IPS DF 4.7 (cell line): ENCODE measurements around the gene ANXA1.

ENCODE experiments used
- DNase-seq: peaks from one replicate; pipeline ENCODE4 v3.0.0-alpha.2; 2013; ENCODE audit warnings: low spot score; ENCODE audit errors: extremely low read depth

ANXA1 gene

GRCh38 chr9:73151653-73152542 is at the start of gene ANXA1:
ANXA1 (plus strand) TSS chr9:73151865; CDS start chr9:73158536, 6,671 bp downstream.
- DNase-seq = no peak

DNA sequence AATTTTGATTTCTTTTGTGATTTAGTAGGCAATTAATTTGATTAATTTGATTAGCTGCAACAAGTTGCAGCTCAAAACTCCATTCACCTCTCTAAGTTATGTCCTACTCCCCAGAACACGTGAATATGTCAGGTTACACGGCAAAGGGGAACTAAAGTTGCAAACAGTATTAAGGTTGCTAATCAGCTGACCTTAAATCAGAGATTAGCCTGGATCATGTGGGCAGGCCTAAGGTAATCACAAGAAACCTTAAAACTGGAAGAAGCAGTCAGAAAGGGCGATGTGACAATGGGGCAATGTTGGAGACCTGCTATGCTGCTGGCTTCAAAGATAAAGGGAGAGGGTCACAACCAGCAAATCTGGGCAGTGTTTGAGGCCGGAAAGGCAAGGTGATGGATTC is 47.3 kb upstream of the ANXA1 start:
- no peak for DNase-seq

- no peak for DNase-seq
These were observed 46.7 kb upstream of the ANXA1 start for GRCh38 chr9:73104921-73105320.

GRCh38 chr9:73107489-73108069 is 44.1 kb upstream of the ANXA1 start:
- peak; percentile 19 for DNase-seq

GRCh38 chr9:73114058-73114457 is 37.6 kb upstream of the ANXA1 start:
- no peak for DNase-seq

GRCh38 chr9:73114958-73115357 is 36.7 kb upstream of the ANXA1 start:
- no peak for DNase-seq

- DNase-seq = no peak
These were observed 35.6 kb upstream of the ANXA1 start for GRCh38 chr9:73116031-73116430.

DNA sequence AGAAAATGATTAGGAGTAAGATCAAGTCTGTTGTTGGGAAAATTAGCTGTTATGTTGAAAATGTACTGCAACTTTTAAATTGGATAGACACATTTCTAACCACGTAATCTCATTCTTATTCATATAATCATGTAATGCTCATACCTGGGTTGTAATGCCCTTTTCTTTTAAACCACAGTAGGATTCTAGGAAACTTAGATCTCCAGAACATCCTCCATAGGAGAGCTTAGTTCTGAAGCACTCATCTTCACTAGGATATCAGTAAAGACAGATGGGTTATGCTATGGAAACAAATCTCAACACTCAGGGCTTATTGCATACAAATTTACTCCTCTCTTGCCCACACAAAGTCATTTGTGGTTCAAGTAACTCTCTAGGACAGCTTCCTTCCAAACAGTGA is 34.8 kb upstream of the ANXA1 start:
- DNase-seq = no peak

DNA sequence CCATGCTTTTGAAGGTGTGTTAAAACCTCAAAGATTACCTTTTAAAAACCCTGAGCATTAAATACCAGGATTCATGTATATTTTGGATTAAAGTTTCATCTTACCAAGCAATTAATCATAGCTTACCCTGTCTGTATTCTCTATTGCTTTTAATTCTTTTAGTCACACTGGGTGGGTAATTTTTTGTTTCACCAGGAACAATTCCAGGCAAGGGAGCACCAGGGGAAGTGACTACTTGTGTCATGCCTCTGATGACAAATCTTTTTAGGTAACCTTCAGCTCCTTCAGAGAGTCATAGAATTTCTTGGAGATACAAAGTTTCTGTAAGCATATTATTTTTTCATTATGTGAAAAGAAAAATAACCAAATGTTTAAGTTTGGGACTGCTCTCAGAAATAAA is 33.4 kb upstream of the ANXA1 start:
- no peak for DNase-seq

DNA sequence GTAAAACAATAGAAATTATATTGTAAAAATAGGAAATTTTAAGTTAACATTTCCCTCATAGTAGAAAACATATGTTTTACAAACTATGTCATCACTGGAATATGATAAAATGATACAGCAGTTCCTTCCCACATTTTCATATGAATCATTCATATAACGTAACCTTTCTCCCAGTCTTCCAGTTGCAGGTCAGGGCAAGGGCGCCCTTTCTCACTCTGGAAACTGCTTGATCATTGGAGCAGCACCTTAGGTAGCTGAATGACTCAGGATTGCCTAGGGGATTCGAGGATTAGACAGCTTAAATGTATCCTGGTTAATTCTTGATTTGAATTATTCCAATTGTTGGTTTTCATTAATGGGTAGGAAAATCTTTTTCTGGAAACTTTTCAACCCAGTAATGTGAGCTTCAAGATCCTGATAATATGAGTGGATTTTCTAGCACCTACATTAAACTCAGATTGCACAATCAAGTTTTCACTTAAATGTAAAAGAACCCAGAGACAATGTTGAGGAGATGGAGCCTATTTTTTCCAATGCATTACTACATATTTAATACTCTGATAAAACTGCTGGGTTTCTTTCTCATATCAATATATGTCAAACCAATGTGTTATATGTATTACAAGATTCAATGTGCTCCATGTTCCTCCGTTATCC is 32.6 kb upstream of the ANXA1 start:
- DNase-seq = no peak

GRCh38 chr9:73121375-73121935 is 30.2 kb upstream of the ANXA1 start:
- DNase-seq = no peak

DNA sequence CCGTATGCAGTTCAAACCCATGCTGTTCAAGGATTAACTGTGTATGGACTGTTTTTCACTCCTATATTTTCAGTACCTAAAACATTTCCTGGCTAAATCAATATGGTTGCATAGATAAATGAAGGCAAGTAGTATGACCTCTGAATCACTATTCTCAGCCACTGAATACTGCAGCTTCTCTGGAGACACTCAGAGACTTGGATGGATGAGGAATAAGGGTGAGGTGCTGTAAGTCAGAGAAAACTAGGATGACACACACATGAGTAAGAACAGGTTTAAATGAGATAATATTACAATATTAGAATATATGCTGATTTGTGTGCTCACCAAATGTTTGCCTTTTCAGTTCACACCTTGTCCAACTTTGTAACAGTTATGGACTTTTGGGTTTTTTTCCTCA is 26.0 kb upstream of the ANXA1 start:
- DNase-seq = no peak

DNA sequence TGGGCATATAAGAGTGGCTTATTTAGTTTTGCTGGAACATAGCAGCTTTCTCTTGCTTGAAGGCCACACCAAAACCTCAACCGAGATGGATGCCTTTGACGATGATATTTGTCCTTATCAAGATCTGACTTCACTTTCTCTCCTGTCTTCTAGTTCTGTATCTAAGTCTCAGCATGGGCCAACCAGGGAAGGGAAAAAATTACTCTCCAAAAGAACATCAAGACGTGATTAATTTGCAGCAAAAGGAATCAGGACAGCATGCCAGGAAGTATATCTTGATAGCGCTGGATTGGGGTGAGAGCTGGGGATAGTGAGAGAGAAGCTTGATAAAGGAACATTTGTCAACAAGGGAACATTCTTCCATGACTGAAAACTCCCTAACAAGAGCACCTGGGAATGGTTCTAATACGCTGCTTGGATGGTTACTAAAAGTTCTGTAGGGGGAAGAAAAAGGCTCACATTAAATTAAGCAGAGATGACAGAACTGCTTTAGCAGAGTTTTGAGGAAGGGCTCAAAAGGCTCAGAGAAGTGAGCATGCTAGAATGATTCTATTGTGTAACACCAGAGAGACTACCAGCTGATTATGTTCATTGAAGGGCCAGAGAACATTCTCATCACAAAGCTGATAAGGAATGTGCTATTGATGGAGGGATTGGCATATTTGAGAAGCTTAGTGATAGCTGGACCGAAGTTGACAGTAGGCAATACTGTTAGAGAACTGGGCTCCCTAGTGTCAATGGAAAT is 21.6 kb upstream of the ANXA1 start:
- DNase-seq = no peak

- DNase-seq = no peak
These were observed 20.2 kb upstream of the ANXA1 start for GRCh38 chr9:73131461-73131860.

- DNase-seq = no peak
These were observed 19.5 kb upstream of the ANXA1 start for GRCh38 chr9:73132034-73132776.

DNA sequence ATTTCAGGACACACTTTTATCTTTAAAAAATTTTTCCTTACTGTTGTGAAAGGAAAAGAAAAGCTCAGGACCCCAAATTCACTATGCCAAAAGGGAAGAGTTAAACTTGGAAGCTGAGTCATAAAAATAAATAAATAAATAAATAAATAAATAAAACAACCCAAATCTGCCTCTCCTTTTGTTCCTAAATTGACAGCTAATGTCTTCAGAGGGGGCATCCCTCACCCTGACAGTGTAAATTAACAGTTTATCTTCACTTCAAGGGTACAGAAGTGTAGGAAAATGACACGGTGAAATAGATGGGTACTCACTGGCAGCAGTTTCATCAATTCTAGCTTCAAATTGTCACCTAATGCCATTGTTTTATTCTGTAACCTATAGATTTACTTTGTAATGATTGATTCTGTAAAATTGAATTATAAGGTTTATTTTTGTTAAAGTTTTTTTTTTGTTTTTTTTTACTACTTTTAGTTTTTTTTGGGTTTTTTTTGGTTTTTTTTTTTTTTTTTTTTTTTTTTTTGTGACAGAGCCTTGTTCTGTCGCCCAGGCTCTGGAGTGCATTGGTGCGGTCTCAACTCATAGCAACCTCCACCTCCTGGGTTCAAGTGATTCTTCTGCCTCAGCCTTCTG is 18.5 kb upstream of the ANXA1 start:
- no peak for DNase-seq

GRCh38 chr9:73133921-73134407 is 17.7 kb upstream of the ANXA1 start:
- DNase-seq = no peak

GRCh38 chr9:73135394-73135793 is 16.3 kb upstream of the ANXA1 start:
- no peak for DNase-seq

DNA sequence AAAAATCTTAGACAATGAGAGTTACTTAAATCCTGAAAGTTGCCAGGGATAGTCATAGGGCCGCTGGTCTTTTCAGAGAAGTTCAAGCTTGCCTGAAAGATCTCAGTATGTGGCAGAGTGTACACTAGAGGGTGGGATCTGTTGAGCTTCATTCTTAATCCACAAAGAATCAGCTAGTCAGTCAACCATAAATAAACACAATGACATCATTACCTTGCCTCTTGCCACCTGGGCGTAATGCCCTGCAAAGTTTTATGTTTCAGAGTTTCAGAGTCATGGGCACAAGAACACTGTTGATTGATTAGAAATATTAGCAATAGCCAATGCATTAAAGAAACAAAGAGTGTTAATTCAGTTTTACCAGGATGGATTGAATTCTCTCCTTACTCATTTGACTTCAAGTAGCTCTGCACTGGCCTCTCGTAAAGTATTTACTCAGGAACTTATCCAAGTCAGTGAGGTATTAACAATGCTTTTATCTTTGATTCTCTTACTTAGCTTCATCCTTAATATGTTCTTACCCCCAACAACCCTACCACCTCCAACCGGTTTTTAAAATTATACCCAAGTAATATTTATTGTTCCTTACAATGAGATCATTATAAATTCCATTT is 14.3 kb upstream of the ANXA1 start:
- no peak for DNase-seq

GRCh38 chr9:73137914-73138313 is 13.8 kb upstream of the ANXA1 start:
- no peak for DNase-seq
